GM19193 (cell line): ENCODE data around the gene MACROD2.

Experiments used
- POLR2A ChIP-seq: IDR thresholded peaks from 4 replicates; pipeline ENCODE4 v1.6.1; 2011; ENCODE audit not compliant: insufficient read depth, insufficient read length; ENCODE audit errors: extremely low read depth

The MACROD2 gene

DNA sequence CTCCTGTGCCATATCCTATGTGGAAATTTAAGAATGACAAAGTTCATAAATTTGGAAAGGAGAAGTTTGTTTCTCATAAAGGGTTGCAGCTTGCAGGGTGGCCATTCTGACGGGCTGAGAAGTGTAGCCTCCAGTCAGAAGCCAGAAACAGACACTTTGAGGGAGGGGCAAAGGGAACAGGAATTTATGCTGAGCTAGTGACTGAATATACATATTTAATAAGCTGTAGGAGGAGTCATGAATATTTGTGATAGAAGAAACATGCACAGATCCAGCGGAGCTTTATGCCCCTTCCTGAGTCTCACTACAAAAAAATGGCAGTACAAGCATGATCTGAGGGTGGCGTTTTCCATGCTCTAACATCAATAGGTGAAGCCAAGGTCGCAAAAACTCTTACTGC is 1779.6 kb downstream of the MACROD2 start:
- TF ChIP-seq POLR2A: no peak

DNA sequence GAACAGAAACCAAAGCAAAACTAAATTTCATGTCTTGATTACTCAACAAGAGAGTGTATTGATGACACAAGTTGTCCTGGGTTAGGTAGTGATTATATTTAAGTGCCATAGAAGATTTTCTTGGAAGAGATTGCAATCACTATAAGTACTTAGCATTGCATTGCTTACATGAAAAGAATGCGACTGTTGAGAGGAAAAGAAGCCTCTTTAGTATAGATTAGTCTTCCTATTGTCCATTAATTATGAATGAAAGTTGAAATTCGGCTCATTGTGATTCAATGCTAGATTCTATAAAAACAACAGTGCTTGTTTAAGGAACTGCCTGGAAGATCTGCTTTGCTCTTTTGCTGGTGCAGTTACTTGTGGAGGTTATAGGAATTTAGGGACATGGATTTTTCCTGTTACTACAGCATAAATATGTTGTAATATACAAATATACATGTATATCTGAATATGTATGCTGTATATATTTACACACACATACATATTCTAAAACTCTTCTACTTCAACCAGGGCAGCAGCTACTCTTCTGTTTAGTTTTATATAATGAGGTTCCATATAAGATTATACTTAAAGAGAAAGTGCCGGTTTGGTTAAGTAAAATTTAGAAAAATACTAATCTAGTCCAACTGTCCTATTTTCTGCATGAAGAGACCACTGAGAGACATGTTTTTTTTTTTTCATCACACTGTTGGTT is 1781.6 kb downstream of the MACROD2 start:
- no peak for TF ChIP-seq POLR2A

DNA sequence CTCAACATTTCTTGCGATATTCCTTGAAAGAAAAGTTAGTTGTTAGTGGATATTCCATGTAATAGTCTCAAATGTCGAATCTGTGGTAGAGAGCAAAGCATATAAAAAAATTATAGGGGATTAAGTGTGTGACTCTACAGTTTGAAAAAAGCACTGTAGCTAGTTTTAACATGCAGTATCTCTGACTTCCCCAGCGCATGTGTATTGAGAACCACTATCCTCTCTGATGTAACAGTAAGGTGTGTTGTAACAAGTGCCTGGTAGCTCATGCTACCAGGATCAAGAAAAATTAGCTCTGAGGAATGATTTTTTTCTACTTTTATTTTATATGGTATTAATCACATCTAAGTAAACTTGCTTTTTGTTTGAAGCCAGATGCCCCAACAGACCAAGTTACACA is 1788.7 kb downstream of the MACROD2 start:
- no peak for TF ChIP-seq POLR2A

DNA sequence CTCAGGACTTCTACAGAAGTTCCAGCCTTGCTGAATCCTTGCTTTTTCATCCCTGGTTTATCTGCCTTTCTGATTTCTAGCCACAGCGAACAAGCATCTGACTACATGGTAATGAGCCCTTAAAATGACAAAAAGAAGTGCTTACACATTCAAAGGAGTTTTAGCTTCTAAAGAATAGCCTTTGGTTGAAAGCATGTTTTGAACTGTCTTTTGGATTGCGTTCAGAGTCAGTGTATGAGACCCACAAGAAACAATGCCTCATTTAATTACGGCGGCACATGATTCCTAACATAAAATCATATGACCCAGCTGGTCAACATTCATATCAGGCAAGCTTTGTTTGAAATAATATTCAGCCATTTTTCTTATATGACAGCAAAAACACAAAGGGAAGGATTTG is 1793.8 kb downstream of the MACROD2 start:
- TF ChIP-seq POLR2A: no peak

DNA sequence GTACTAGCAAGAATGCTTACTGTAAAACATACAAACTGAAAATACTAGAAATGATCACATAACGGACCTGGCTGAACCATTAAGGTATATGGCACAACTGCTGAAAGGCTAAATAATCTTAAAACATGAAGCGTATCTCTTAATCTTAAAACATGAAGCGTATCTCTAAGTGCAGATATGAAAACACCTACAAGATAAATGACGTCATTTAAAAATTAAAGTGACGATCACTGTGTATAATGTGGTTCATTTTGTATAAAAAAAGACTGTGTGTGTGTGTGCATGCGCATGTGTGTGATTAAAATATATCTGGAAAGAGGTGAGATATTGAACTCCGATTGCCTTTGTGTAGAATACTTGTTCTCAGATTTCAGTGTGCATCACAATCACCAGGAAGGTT is 1797.5 kb downstream of the MACROD2 start:
- TF ChIP-seq POLR2A: no peak

DNA sequence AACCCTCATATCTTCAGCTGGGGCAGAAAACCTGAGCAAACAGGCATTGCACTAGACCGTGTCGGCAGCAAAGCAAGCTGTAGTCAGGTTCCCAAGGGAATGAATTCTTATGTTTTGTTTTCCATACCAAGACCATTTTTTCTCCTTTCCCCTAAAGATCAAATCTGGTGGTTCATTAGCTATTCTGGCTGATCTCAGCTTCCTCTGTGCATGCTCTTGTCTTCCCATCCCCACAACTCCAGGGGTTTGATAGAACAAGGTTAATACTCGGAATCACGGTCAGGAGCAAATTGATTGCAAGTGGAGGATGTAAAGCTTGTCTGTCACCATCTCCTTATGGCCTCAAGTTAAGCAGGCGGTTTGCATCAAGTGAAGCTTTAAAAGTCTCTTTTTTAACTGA is 1799.1 kb downstream of the MACROD2 start:
- TF ChIP-seq POLR2A: no peak

DNA sequence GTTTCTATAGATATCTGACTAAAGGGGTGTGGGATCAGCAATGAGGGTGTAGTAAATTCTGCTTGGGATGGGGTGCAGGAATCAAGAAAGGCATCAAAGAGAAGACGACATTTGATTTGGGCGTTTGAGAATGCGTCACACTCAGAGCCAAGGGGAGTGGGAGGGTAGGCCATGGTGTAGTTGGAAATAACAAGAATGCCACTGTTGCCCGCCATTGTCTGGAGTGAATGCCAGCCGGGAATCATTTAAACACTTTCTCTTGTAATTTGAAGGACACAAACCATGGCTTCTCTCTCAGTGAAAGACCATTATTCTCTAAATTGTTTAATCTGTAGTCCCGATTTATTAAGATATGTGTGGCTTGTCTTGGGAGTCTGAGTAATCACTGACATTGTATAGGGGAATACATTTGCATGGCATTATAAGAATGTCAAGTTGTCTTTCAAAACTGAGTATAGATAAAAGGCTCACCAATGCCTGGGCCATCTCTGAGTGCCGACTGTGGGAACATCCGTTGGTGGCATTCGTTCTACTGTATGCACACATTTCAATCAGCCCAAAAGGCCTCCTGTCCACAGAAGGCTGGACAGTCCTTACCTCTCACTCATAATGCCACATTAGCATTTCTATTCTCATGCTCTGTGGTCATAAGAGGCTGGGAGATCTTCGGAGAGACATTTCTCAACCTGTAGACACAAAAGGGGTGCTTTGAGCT is 1800.1 kb downstream of the MACROD2 start:
- TF ChIP-seq POLR2A: no peak

DNA sequence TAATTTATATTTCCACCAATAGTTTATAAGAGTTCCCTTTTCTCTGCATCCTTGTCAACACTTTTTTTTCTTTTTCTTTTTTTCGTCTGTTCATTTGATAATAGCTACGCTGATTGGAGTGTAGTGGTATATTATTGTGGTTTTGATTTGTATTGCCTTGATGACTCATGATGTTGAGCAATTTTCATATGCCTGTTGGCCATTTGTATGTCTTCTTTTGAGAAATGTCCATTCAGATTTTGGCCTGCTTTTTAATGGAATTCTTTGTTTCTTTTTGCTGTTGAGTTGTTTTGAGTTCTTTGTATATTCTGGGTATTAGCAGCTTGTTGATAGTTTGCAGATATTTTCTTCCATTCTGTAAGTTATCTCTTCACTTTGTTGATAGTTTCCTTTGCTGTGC is 1804.6 kb downstream of the MACROD2 start:
- no peak for TF ChIP-seq POLR2A

DNA sequence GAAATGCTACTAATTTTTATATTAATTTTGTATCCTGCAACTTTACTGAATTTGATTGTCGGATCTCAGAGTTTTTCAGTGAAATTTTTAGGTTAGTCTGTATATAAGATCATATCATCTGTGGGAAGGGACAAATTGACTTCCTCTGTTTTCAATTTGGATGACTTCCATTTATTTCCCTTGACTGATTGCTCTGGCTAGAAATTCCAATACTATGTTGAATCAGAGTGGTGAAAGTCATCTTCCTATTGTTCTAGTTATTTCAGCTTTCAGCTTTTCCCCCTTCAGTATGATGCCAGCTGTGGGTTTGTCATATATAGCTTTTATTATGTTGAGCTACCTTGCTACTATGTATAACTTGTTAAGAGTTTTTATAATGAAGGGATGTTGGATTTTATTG is 1806.7 kb downstream of the MACROD2 start:
- TF ChIP-seq POLR2A: no peak

DNA sequence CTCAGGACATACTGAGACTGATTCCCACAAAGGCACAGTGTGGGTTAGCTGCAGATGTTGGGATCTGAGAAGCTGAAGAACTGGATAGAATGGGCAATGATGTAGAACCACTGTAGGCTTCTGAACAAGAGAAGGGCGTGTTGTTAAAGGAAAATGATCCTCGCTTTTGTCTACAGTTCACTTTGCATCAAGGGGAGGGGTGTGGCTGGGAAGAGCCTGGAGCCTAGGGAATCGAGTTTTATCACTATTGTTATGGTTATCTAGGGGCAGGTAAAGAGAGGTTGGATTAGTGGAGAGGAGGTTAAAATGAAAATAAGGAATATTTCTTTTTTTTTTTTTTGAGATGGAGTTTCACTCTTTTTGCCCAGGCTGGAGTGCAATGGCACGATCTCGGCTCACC is 1809.8 kb downstream of the MACROD2 start:
- TF ChIP-seq POLR2A: no peak

DNA sequence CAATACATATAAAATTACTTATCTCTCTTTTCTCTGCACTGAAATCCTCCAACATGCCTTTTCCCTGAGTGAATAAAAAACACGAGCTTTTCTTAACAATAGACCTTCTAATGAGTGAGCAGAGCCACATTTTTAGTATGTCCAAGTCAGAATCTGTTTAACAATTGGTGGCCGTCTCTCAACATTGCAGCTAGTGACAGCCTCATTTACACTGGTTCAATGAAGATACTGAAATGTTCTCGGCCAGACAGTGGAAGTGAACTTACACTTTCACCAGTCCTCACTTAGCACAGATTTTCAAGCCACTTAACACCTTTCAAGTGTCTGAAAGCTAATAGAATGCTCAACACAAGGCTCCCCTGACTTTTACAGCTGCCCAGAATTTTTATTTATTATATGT is 1810.8 kb downstream of the MACROD2 start:
- TF ChIP-seq POLR2A: no peak

DNA sequence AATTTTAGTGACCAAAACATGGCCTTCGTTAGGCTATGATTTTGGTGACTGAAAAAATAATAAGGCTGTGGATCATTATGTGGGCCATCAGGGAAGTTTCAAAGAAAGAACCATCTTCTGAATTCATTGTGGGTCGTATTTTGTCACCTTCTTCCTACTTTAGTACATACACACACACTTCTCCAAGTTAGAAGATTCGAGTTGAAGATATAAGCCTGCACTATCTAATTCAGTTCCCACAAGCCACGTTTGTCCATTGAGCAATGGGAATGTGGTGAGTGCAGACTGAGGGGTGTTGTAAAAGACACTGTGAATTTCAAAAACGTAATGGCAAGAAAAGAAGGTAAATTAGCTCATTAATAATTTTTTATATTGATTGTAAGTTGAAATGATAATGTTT is 1812.0 kb downstream of the MACROD2 start:
- TF ChIP-seq POLR2A: no peak

DNA sequence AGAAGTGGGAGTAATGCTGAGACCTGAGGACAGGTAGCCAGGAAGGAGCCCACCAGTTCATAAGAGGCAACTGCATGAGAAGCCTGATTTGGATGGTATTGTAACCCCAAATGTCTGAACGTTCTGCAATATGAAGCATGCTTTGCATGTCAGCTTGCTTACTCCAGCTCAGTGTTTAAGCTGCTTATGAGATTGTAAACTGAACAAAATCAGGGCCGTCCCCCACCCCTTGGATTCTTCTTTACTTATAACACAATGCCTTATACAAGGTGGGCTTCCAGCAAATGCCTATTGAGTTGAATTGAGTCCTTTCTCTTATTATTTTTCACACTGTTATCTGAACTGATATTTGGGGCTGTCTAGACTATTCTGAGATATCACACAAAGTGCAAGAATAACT is 1816.6 kb downstream of the MACROD2 start:
- TF ChIP-seq POLR2A: no peak

DNA sequence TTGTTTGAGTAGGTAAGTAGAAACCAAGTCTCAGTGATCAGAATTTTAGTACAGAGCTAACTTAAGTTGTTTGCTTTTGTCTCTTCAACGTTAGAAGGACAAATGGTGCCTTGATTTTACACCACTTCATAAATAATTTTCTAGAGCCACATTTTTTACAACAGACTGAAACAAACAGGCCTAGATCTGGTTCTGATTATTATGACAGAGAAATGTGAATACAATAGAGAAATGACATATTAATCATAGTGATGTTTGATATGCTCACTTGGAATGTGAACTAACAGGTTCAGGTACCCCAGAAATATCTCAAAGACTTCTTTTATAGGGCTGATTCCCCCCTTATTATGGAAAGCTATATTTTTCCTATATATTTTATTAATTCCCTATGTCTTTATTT is 1817.4 kb downstream of the MACROD2 start:
- no peak for TF ChIP-seq POLR2A

DNA sequence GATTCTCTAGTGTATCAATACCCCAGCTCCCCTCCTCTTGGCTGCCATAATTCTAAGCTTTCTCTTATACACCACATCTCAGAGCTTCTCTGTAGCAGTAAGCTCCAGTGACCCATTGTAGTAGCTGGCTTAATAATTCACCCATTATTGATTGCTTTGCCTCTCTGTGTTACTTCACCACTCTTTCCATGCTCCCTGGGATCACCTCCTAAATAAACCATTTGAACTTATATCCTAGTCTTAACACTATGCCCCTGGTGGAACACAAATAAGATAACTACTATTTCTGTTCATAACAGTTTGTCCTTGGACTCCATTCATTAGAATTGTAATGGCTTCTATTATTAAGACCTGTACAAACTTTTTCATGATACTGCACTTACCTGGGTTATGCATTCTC is 1819.0 kb downstream of the MACROD2 start:
- TF ChIP-seq POLR2A: no peak

DNA sequence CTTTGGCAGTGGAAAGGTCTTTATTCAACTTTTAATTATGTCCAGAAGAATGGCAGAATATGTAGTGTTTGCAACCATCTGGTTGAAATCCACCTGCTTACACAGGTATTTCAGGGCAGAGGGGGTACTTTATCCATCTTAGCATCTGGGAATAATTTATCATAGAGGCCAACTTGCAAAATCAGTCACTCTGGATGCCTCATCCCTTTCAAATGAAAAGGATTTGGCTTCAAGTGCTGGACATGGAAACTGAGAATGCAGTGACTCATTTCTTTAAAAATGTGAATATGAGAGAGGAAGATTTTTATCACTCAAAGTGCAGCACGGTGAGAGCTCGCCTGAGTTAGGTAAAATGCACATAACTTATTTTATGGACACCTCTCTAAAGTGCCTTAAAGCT is 1819.6 kb downstream of the MACROD2 start:
- TF ChIP-seq POLR2A: no peak
